Heart left ventricle (tissue), 16 donors: ENCODE measurements around the gene SLX4IP. TPM values are rescaled to one million over a fixed set of nuclear protein-coding genes. Genes with fewer than 3 reads are reported as not detected.

Experiments used
- ATAC-seq, 4 donors: fragments of 200-7000 bp; cut with Tn5 transposase; one replicate each; pipeline ENCODE4 v1.9.1; 2020 to 2022; ENCODE audit warnings: moderate library complexity in 4 of 4, mild to moderate bottlenecking in 3 of 4, moderate number of reproducible peaks in 1 of 4
- DNase-seq, 5 donors: peaks; one replicate each; pipeline ENCODE4 v3.0.0-alpha.2; 2020
- H3K27ac ChIP-seq, 12 donors: fragments of 200-600 bp; sonication (generic) in 4 of 12; one replicate each; pipeline versions ENCODE4 v1.5.0 to v1.8.0; 2016 to 2022; ENCODE audit warnings: mild to moderate bottlenecking in 2 of 12
- H3K27me3 ChIP-seq, 9 donors: fragments of 200-600 bp; sonication (generic) in 2 of 9; one replicate each; pipeline versions ENCODE4 v1.5.1 to v1.8.0; 2016 to 2022; ENCODE audit warnings: mild to moderate bottlenecking in 3 of 9
- H3K36me3 ChIP-seq, 9 donors: fragments of 200-600 bp; sonication (generic) in 2 of 9; one replicate each; pipeline versions ENCODE4 v1.5.0 to v1.8.0; 2018 to 2022; ENCODE audit warnings: mild to moderate bottlenecking in 2 of 9
- H3K4me1 ChIP-seq, 12 donors: fragments of 200-600 bp; sonication (generic) in 4 of 12; one replicate each; pipeline versions ENCODE4 v1.5.0 to v1.8.0; 2016 to 2022; ENCODE audit warnings: mild to moderate bottlenecking in 3 of 12
- H3K4me3 ChIP-seq, 12 donors: fragments of 200-600 bp; sonication (generic) in 4 of 12; one replicate each; pipeline versions ENCODE4 v1.5.0 to v1.8.0; 2017 to 2022; ENCODE audit warnings: mild to moderate bottlenecking in 9 of 12, moderate library complexity in 4 of 12
- H3K9me3 ChIP-seq, 12 donors: fragments of 200-600 bp; sonication (generic) in 4 of 12; one replicate each; pipeline versions ENCODE4 v1.5.0 to v1.8.0; 2016 to 2022; ENCODE audit warnings: mild to moderate bottlenecking in 1 of 12
- POLR2A ChIP-seq, 2 donors: fragments of 450-650 bp; IDR thresholded peaks; one replicate each; pipeline ENCODE4 v1.6.1; 2017; ENCODE audit warnings: antibody characterized with exemption in 2 of 2, mild to moderate bottlenecking in 2 of 2, moderate library complexity in 2 of 2
- WGBS, 4 donors: extraction: QIAGEN DNeasy Blood & Tissue Kit in 2 of 4; methylation state at CpG; one replicate each; pipeline versions ENCODE4 v1.1.5 to v1.1.7; 2013 to 2018; 5-methylcytosine and 5-hydroxymethylcytosine counted together
- intact Hi-C, 10 donors: fragments of 100-400 bp; cut with DNase I; formaldehyde crosslinking; loops; one replicate each; pipeline versions ENCODE4 v1.11.1 to v1.14.2; 2022
- polyA plus RNA-seq, 2 donors: library from polyadenylated mRNA; stranded (reverse); fragments of 200-250 nt; gene quantifications; one replicate each; pipeline ENCODE4 v1.2.3, GENCODE V29; 2013
- total RNA-seq, 9 donors: library from RNA; depleted of rRNA in 2 of 9; stranded (reverse); fragments of >200 nt in 2 of 9; fragmentation: NEBNext Ultra II Directional in 3 of 9; extraction: Animal tissue kit (Norgen Biotek cat#: 25700) in 3 of 9; gene quantifications; one replicate each; pipeline versions ENCODE4 v1.1.0 to v1.2.4, GENCODE V29; 2016 to 2023
- TF ChIP-seq, protein P1 (sequence below), 12 donors: fragments of 200-600 bp; sonication (generic) in 4 of 12; IDR thresholded peaks; one replicate each; pipeline versions ENCODE4 v1.5.0 to v1.8.0; 2018 to 2022; ENCODE audit warnings: antibody characterized with exemption in 12 of 12, mild to moderate bottlenecking in 5 of 12
- donor health status: ischemic (EF 13 %, LVEDD 7.1; RV severe dilation, severe dysfunction).
- donor health status: healthy with polysubstance abuse.
- donor health status: DM: no; HTN: yes; CAD: no.
- donor health status: DM: no; HTN: no; CAD: no.
- donor health status: ischemic (EF 25% LVEDD 6.9; RV normal size, moderate dysfunction).
- donor health status: ischemic (EF 25% LVEDD 5.7; RV mildly dilated, moderate dysfunction).
- donor health status: healthy.
- donor health status: DM: yes; HTN: yes; CAD: no.
- donor health status: ischemic (EF 35%, LVEDD 5.7; RV mildly dilated, moderate dysfunction).
- donor health status: nonischemic (EF 11% LVEDD 7.7; RV severe dilation, severe dysfunction).
- donor health status: DM: yes; HTN: yes; CAD: no.
- donor health status: PGD.
- donor health status: ischemic (EF 29% LVEDD 5.4; RV normal size, mild dysfunction).
- donor health status: nonischemic (EF 23%, LVEDD 6.1; RV moderate dilation, normal function).

SLX4IP gene
- total and polyA plus RNA-seq, 11 donors: 1.1 to 4.3 (median 2.4) TPM

DNA sequence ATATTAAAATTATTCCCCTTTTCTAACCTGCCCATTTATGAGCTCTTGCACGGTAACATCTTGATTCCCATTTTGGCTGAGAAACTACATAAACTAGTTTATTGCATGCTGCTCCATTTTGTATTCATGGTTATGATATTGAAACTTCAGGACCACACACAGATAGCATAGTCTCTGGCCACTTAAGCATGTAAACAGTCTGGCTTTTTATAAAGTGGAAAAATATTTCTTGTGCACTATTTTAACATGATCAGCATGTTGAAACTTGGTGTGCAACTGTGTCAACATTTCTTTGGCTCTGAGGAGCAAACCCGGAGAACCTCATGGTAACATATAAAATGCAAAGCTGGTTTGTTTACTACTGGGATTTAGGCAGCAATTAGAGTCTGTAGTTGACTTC, 70.7 kb downstream of the SLX4IP start:
- ATAC-seq: peak in 1 of 4 donors; percentile 24
- 62 to 81% (median 68%) methylated on average over 2 of the region's 2 CpGs for WGBS, 4 donors
- Histone ChIP-seq H3K9me3 (no peaks in the 10 kb centered on the region), H3K4me1 (peaks cover 0 to 59% (median 23%) of the 10 kb centered on the region in 12 donors), H3K27me3 (no peaks in the 10 kb centered on the region), H3K4me3 (no peak overlapping the region), H3K36me3 (no peaks in the 10 kb centered on the region), H3K27ac (peak overlapping the region in 7 of 12 donors; percentile 21 to 80 (median 53))
- intact Hi-C loops: no loop called here
- no peak for DNase-seq
- TF ChIP-seq POLR2A (IDR thresholded peaks at IDR 0.05): no peak
- TF ChIP-seq, protein P1, sequence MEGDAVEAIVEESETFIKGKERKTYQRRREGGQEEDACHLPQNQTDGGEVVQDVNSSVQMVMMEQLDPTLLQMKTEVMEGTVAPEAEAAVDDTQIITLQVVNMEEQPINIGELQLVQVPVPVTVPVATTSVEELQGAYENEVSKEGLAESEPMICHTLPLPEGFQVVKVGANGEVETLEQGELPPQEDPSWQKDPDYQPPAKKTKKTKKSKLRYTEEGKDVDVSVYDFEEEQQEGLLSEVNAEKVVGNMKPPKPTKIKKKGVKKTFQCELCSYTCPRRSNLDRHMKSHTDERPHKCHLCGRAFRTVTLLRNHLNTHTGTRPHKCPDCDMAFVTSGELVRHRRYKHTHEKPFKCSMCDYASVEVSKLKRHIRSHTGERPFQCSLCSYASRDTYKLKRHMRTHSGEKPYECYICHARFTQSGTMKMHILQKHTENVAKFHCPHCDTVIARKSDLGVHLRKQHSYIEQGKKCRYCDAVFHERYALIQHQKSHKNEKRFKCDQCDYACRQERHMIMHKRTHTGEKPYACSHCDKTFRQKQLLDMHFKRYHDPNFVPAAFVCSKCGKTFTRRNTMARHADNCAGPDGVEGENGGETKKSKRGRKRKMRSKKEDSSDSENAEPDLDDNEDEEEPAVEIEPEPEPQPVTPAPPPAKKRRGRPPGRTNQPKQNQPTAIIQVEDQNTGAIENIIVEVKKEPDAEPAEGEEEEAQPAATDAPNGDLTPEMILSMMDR (IDR thresholded peaks at IDR 0.05): no peak

DNA sequence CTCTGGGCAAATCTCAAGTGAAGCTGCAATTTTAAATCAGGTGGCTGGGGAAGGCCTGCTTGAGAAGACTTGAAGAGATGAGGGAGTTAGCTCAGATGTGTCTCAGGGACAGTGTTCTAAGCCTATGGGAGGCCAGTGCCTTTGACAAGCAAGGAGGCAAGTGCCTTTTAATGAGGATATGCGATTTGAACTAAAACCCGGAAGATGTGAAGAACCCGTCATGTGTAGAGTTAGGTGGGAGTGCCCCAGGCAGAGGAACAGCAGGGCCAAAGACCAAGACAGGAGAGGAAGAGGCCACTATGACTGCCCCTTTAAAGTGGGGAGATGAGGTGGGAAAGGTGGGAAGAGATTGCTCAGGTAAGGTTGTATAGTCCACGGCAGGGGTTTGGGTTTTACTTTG, 71.9 kb downstream of the SLX4IP start:
- H3K27ac ChIP-seq: peak overlapping the region in 1 of 12 donors; percentile 80
- intact Hi-C loops: no loop called here

DNA sequence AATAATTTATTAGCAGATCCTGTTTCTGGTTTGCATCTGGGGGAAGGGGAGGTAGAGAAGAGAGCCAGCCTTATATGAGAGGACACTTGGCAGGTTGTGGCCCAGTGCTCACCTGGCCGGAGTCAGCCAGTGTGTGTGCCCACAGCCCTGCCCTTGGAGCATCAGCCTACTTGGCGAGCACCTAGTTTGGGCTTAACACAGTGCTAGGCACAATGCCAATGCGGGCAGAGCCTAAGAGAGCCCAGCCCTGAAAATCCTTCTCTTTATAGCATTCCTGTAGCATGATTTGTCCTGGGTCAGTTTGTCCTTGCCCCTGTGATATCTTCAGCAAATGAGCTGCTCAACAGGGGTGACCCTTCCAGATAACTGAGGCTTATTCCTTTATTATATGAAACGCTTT, 73.0 kb downstream of the SLX4IP start:
- ATAC-seq: no peak

More for the DNA sequence above, 71.9 kb downstream of the SLX4IP start:
- Histone ChIP-seq H3K4me3 (no peak overlapping the region), H3K27me3 (no peaks in the 10 kb centered on the region), H3K4me1 (peaks cover 0 to 64% (median 34%) of the 10 kb centered on the region in 12 donors), H3K9me3 (no peaks in the 10 kb centered on the region), H3K36me3 (no peaks in the 10 kb centered on the region)
- DNase-seq (no peak), ATAC-seq (no peak)
- no peak for TF ChIP-seq POLR2A (IDR thresholded peaks at IDR 0.05)
- TF ChIP-seq, protein P1 (IDR thresholded peaks at IDR 0.05): no peak
- 94 to 97% (median 96%) methylated on average over 4 of the region's 4 CpGs for WGBS, 4 donors

DNA sequence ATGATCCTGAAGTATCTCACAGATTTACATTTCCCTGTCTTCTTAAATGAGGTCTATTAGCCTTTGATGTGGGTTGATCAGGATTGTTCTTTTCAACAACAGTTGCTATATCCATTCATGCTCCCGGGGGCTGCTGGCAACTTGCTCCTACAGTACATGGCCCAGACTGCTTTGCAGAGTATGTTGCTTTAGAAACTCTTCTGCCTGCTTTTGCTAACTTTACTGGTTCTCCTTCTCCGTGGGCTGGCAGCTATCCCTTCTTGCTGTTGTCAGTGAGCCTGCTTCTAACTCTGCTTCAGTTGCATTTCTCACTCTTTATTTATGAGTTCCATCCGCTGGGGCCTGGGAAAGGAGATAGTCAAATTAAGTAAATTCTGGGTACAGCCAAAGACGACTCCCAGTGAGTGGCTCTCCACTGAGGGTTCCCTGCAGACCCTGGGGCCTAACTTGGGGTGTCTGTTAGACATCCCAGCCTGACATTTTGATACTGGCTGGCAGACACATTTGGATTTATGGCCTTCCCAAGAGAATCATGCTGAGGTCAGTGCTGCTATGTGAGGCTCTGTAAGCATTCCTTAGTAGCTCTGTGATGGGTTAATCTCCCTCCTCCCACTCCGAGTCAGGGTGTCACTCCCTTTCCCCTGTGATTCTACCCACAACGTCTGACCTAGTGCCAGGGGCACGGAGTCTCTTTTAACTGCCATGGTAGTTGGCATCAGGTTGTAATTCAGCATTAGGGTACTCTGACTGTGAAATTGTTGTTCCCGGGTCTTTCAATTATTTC, 73.6 kb downstream of the SLX4IP start:
- TF ChIP-seq POLR2A (IDR thresholded peaks at IDR 0.05): no peak
- TF ChIP-seq, protein P1 (IDR thresholded peaks at IDR 0.05): no peak
- intact Hi-C loops: no loop called here
- Histone ChIP-seq H3K27me3 (no peaks in the 10 kb centered on the region), H3K4me3 (no peak overlapping the region), H3K4me1 (peaks cover 0 to 73% (median 35%) of the 10 kb centered on the region in 12 donors), H3K36me3 (no peaks in the 10 kb centered on the region), H3K27ac (peak overlapping the region in 11 of 12 donors; percentile 9 to 80 (median 57)), H3K9me3 (no peaks in the 10 kb centered on the region)
- peak in 2 of 4 donors; percentile 10 to 20 for ATAC-seq
- WGBS, 4 donors: 38 to 41% (median 41%) methylated on average over 8 of the region's 8 CpGs
- peak in 1 of 5 donors; percentile 30 for DNase-seq

More for the DNA sequence above, 73.0 kb downstream of the SLX4IP start:
- H3K4me3 ChIP-seq: no peak overlapping the region
- no peaks in the 10 kb centered on the region for H3K36me3 ChIP-seq
- H3K27me3 ChIP-seq: no peaks in the 10 kb centered on the region
- peaks cover 0 to 68% (median 35%) of the 10 kb centered on the region in 12 donors for H3K4me1 ChIP-seq
- WGBS, 4 donors: 85 to 93% (median 89%) methylated on average over 4 of the region's 4 CpGs
- peak overlapping the region in 9 of 12 donors; percentile 9 to 80 (median 58) for H3K27ac ChIP-seq
- H3K9me3 ChIP-seq: no peaks in the 10 kb centered on the region
- DNase-seq: peak in 1 of 5 donors; percentile 29
- intact Hi-C loops: no loop called here
- no peak for TF ChIP-seq POLR2A (IDR thresholded peaks at IDR 0.05)
- TF ChIP-seq, protein P1 (IDR thresholded peaks at IDR 0.05): no peak
